DMS 273 (cell line): ENCODE measurements around the gene SNAP47.
A peak's percentile ranks its signal among the peaks of the same experiment; 100 is the strongest.
"Not testable (repeated sequence)": the region's sequence is repeated elsewhere in the genome, so short reads cannot be mapped to it uniquely, and the experiment has no call there.

Experiments
- DNase-seq: peaks from one replicate; lab custom pipeline; 2025; ENCODE audit not compliant: unreplicated experiment; lab: John Stamatoyannopoulos, UW

The SNAP47 gene, protein sequence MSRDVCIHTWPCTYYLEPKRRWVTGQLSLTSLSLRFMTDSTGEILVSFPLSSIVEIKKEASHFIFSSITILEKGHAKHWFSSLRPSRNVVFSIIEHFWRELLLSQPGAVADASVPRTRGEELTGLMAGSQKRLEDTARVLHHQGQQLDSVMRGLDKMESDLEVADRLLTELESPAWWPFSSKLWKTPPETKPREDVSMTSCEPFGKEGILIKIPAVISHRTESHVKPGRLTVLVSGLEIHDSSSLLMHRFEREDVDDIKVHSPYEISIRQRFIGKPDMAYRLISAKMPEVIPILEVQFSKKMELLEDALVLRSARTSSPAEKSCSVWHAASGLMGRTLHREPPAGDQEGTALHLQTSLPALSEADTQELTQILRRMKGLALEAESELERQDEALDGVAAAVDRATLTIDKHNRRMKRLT

DNA sequence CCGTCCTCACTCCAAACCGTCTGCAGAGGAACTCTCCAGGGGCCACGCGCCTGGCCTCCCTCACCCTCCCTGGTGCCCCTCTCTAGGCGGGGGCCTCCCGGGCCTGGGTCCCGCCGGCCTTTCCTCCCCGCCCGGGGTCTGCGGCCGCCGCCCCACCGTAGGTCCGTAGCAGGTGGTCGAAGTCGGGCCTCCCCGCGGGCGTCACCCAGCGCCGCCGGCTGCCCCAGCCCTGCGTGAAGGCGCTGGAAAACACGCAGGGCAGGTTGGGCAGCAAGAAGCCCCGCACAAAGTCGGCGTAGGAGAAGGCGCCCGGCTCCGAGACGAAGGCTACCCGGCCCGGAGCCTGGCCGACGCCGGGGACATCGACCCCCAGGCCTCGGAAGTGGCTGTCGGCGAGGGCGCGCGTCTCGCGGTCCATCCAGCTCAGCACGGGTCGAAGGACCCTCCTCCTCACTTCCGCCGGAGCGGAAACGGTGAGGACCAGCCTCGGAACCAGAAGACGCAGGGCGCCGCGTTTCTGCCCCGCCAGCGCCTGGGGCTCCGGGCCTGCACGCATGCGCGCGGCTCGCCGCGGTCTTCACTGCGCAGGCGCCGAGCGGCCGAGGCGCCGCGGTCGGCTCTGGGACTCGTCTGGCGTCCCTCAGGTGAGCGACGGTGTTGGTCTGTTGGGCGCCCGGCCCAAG lies at the start of gene SNAP47, which contains the start of gene JMJD4:
Gene SNAP47, plus strand, starts transcription at position 580 of the 683 bp plus-strand sequence. CDS start 12,302 bp downstream, outside the sequence.
Gene JMJD4, minus strand, starts transcription at position 447 of the 683 bp plus-strand sequence. Its CDS starts 29 bp downstream, at position 418.
- DNase-seq, result peak; percentile 97

DNA sequence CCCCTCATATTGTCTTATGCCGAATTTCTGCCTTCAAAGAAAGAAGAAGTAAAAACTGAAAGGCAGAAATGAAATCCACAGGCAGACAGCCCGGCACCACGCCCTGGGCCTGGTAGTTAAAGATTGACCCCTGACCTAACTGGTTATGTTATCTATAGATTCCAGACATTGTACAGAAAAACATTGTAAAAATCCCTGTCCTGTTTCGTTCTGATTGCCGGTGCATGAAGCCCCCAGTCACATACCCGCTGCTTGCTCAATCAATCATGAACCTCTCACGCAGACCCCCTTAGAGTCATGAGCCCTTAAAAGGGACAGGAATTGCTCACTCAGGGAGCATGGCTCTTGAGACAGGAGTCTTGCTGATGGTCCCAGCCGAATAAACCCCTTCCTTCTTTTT lies 49.4 kb upstream of the SNAP47 start:
- no peak for DNase-seq

DNA sequence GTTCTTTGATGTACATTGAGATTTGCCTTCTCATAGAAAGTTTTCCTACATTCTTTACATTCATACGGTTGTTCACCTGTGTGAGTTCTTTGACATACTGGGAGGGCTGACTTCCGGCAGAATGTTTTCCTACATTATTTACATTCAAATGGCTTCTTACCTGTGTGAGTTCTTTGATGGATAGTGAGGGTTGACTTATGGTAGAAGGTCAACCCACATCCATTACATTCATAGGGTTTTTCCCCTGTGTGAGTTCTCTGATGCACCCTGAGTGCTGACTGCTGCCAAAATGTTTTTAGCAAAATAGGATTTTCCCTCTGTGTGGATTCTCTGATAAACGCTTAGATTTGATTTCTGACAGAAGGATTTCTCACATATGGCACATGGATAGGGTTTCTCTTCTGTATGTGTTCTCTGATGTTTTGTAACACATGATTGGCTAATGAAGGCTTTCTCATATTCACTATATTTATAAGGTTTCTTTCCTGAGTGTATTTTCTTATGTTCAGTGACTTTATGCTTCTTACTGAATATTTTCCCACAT lies 37.8 kb upstream of the SNAP47 start:
- DNase-seq, result no peak

DNA sequence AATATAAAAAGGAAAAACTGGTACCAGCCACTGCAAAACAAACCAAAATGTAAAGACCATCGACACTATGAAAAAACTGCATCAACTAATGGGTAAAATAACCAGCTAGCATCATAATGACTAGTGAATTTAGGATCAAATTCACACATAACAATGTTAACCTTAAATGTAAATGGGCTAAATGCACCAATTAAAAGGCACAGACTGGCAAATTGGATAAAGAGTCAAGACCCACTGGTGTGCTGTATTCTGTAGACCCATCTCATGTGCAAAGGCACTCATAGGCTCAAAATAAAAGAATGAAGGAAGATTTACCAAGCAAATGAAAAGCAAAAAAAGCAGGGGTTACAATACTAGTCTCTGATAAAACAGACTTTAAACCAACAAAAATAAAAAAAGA lies 33.6 kb upstream of the SNAP47 start:
- DNase-seq, result not testable (repeated sequence)

DNA sequence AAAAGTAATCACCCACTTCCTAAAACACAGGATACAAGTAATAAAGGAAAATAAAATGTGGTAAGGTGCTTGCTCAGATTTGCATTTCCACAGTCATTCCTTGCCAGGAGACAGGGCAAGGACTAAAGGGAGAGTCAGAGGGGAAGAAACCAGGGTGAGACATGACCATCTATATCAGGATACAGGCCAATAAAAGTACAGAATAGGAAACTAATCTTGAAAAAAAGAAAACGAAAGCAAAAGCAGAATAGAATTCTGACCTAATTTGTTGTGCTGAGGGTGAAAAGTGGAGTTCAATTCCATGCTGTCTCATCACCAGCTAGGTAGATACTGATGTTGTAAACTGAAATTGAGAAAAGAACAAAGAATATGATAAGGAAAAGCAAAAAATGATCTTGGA lies 27.4 kb upstream of the SNAP47 start:
- DNase-seq, result no peak

DNA sequence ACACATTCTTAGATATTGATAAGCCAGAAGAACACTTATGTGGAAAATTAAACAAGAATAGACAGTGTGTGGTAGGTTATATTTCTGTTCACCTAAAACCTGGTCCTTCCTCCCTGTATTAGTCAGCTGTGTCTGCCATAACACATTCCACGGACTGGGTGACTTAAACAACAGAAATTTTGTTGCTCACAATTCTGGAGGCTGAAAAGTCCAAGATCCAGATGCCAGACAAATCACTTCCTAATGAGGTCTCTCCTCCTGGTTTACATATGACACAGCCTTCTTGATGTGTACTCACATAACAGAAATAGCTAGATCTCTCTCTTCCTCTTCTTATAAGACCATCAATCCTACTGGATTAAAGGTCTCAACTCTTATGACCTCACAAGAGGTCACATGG lies 25.8 kb upstream of the SNAP47 start:
- no peak for DNase-seq

DNA sequence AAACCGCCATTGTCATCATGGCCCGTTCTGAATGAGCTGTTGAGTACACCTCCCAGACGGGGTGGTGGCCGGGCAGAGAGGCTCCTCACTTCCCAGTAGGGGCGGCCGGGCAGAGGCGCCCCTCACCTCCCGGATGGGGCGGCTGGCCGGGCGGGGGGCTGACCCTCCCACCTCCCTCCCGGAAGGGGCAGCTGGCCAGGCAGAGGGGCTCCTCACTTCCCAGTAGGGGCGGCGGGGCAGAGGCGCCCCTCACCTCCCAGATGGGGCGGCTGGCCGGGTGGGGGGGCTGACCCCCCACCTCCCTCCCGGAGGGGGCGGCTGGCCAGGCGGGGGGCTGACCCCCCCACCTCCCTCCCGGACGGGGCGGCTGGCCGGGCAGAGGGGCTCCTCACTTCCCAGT lies 24.8 kb upstream of the SNAP47 start:
- DNase-seq, result not testable (repeated sequence)

DNA sequence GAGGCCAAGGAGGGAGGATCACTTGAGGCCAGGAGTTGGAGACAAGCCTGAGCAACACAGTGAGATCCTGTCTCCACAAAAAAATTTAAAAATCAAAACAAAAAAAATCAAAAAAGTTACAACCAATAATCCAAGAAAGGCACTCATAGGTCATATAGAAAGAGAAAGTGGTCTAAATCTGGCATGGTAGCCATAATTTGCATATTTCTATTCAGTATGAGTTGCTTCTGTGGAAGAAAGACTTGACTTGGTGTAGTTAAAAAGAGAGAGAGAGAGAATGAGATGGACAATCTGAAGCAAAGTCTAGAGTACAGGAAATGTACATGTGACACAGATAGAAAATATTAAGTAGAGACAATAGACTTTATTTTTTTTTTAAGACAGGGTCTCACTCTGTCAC lies 22.6 kb upstream of the SNAP47 start:
- DNase-seq, result no peak

DNA sequence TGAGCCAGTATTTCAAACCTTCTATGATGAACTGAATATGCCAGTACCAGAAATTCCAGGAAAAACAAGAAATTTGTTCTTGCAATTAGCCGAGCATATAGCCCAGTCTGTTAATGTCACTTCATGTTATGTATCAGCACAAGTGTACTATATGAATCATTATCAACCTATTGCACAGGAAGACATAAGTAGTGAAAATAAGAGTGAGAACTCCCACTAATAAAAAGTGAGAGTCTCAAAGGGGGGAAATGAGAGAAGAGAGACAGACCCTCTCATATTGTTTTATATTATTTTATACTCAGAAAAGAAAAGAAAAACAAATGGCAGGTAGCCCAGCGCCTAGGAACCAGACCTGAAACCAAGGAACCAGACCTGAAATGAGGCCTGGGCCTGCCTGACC lies 16.3 kb upstream of the SNAP47 start:
- DNase-seq, result no peak

DNA sequence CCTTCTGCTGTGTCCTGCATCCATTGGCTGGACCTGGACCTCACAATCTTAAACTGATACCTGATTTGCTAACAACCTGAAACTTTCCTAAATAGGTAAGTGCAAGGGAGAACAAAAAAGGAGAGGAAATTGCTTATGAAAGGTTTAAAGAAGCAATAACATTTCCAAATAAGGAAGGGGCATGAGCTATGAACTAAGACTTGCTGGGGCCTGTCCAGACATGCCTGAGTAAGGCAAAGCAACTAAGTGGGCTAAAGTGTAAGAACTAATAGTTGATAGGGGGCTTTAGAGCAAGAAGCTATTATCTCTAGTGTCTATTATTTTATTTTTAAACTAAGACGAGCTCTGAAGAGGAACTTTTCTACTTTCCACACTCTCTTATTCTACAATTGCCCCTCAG lies 11.8 kb upstream of the SNAP47 start:
- DNase-seq, result no peak

DNA sequence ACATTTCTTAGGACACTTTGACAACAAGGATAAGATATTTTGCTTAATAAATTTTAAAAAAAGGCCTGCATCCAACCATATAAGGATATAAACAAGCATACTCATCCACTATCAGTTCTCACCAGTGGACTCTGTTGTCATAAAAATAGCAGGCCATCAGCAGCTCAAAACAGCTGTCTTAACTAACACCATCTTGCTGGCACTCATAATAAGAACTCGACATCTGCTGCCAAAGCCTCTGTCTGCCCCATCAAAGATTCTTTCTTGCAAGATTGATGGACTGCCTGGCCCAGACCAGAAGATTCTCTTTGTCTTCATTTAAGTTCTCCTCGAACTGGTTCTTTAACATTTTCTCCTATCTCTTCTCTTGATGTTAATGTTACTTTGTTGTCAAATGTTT lies 10.2 kb upstream of the SNAP47 start:
- DNase-seq, result peak; percentile 76

DNA sequence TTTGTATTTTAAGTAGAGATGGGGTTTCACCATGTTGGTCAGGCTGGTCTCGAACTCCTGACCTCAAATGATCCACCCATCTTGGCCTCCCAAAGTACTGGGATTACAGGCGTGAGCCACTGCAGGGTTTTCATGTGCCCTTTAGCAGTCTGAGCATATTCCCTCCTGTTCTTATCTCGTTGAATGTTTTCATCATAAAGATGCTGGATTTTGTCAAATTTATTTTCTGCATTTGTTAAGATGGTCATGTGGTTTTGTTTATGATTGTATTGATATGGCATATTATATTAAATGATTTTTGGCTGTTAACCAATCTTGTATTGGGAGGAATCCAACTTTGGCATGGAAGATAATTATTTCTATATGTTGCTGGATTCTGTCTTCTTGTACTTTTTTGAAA lies 8.9 kb upstream of the SNAP47 start:
- no peak for DNase-seq

DNA sequence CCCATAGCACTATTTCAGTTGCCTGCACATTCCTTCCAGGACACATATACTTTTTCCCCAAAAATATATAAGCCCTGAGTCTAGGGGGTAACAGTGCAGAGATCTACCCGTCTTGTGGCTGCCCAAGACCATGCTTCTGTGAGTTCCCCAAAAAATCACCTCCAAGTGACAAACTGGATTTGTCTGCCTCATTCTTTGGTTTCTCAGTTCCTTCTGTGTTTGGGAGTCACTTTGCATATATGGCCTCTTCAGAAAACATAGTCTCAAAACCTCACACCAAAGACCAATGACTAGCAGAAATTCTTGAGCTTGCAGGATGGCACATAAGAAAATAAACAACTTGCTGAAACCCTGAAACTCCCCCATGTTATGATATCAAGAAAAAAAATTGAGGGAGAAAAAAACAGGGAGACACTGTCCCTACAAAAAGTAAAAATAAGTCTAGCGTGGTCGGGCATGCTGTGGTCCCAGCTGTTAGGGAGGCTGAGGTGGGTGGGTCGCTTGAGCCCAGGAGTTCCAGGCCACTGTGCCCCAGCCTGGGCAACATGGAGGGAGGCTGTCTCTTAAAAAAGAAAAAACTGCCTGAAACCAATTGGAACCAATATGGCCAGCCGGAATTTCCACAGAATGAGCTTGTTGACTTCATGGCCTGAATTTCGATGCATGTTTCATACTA lies 8.2 kb upstream of the SNAP47 start:
- DNase-seq, result peak; percentile 14

DNA sequence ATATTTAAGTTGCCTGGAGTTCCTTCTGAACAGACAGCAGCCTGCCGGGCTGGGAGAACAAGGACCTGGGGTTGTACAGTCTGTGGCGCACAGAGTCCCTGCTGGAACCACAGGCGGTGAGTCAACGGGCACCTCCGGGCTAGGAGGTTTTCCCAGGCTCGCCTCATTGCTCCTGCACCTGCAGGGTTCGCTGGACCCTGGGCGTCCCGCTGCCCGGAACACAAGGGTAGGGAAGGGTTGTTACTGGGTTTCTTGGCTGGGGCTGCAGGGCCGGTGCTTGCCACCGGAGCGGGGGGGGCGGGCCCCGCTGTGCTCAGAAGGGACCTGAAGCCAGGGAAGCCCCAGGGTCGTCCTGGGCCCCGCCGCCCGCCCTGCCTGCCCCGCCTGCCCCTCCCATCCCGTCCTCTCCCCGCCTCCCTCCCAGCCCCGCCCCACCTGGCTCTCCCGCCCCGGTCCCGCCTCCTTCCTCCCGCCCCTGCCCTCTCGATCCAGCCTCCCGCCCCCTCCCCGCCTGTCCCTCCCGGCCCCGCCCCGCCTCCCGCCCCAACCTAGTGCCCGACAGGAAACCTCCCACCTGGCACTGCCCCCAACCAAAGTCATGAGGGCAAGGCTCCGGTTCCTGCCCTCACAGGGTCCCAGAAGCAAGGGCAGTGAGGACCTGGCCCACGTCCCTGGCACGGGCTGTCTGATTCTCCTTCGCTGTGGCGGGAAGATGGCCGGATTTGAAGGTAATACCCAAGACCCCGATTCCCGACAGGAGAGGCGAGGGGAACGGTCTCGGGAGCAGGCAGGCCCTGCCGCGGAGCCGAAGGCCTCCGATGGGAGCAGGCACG lies 7.0 kb upstream of the SNAP47 start:
- peak; percentile 90 for DNase-seq

DNA sequence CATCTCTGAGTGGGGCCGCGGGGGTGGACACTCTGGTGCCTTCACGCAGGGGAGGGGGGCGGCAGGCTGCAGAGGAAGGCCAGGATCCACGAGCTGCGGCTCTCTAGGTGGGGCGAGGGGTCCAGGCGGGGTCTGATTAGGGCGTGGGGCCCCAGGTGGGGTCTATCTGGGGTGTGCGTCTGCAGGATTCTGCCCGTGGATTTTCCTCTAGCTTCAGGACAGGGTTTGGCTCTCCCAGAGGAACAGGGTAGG lies 6.4 kb upstream of the SNAP47 start:
- no peak for DNase-seq

DNA sequence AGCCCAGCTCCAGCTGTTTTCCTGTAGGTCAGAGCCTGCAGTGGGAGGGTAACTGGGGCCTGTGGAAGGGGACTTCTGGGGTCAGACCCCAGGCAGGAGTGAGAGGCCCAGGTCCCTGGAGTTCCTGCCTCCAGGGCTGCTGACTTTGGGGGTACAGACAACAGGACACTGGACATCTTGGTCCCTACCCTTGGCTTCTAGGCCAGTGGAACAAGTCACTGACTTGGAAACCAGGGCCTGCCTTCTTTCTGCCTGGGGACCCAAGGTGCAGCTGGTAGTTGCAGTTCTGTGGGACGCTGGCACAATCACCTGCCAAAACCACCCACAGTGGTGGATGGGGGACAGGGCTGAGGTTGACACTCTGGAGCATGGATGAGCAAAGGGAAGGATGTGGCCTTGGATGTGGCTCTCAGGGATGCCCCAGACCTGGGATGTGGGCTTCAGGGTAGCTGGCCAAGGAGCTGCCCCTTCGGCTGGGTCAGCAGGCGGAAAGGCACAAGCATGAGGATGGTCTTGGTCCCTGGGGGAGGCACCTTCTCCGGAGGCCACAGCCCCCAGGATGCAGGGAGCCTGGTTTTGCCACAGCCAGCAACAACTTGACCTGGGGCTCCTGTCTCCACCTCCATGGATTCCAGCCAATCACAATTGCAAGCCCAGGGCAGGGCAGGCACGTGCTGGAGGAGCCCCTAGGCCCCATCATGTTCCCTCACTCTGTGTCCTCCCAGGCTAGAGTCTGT lies 5.9 kb upstream of the SNAP47 start:
- peak; percentile 53 for DNase-seq

DNA sequence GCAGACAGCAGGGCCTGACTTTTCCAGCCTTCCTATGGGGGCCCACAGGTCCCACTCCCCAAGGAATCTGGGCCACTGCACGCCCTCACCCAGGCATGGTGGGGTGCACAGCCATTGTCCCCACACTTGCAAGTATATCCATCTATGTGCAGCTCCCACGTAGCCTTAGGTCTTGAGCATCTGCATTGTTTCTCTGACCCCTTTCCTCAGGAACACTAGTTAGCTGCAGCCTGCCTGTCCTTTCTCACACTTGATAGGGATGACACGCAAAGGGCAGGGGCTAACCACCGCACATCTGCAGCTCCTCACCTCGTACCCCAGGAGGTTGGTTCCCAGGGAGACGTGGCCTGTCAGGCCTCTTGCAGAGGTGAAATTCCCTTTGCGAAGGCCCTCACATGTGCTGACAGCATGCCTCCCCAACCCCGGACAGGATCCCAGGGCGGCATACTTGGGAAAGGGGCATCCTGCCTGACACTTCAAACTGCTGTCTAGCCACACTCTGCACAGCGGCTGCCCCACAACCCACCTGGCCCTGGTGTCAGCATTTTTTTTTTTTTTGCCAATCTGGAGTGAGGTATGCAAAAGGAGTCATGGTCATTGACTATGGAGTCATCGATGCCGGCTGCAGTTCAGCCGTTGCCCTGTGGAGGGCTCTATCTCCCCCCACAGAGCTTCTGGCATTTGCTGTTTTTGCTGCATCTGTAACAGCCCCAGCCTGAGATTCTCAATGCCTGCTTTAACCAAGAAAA lies 5.2 kb upstream of the SNAP47 start:
- DNase-seq, result peak; percentile 83

DNA sequence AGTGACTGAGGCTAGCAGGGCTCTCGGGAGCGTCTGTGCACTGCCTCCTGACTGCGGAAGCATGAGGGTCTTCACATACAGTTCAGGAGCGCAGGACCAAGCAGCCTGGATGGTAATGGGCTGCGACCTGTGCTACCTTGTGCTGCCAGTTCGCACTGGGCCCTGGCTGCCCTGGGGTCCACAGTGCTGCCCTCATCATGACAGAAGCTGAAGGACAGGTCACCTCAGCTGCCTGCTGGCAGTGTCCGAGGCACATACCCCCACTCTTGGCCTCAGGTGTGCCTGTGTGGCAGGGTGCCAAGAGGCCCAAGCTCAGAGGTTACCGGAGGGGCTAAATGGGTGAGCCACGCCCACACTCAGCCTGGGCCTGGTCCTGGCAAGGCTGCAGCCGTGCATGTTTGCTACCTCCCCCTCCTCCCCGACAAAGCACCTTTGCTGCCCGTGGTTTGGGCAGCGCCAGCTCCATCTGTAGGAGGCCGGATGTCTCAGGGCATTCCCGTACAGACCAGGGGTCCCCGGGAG lies 4.5 kb upstream of the SNAP47 start:
- peak; percentile 40 for DNase-seq

DNA sequence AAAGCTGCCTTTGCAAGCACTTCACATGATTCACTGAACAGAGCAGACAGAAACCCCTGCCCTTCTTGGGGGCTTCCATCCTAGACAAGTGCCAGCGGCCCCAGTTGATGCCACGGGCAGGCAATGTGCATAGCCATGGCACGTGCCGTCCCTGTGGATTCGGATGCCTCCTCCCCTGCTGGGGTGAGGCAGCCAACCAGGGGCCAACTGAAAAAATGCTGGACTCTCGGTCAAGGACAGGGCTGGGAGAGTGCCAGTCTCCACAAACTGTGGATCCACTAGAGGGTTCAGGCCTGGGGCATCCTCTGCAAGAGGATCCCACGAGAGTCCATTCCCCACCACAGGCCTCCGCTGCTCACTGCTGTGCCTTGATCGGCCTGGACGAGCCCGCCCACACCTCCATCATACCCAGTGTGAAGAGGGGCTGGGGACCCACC lies 4.0 kb upstream of the SNAP47 start:
- no peak for DNase-seq
